Measurements from ENCODE around the gene SPRR2B. TPM values are rescaled to one million over a fixed set of nuclear protein-coding genes. Genes with fewer than 3 reads are reported as not detected.
"Not testable (repeated sequence)": the region's sequence is repeated elsewhere in the genome, so short reads cannot be mapped to it uniquely, and the experiment has no call there.

SPRR2B gene
- not detected in 2 replicates for total RNA-seq (2021)
- Bru-seq, nascent RNA: not detected
- not detected for BruChase-seq, experiment 1, labeled RNA remaining after a 2-hour chase
- not detected for BruChase-seq, experiment 2, labeled RNA remaining after a 6-hour chase
- long read RNA-seq: 0 reads

- CTCF ChIA-PET: no interaction called here
- Histone ChIP-seq H3K27ac (no peak within 1 kb of the TSS), H3K4me3 (no peak within 1 kb of the TSS), H3K4me1 (replicated peaks; ENCODE audit: insufficient read depth) (no peaks in the 10 kb centered on the region), H3K79me2 (ENCODE audit: low read depth) (no peaks in the 10 kb centered on the region), H2AFZ (no peak within 1 kb of the TSS), H3F3A (ENCODE audit: insufficient read depth, low read depth) (no peaks in the 10 kb centered on the region), H3K36me3 (ENCODE audit: low read depth) (no peaks in the 10 kb centered on the region), H3K4me2 (no peak within 1 kb of the TSS), H4K20me1 (ENCODE audit: insufficient read depth) (no peaks in the 10 kb centered on the region), H3K9me2 (ENCODE audit: insufficient read depth) (no peaks in the 10 kb centered on the region), H3K27me3 (ENCODE audit: insufficient read depth, low read depth) (0 out of 2 replicates have a peak, but pooled peaks cover 4% of the 10 kb centered on the region), H3K9me3 (ENCODE audit: insufficient read depth, low read depth) (no peaks in the 10 kb centered on the region)
- POLR2A ChIA-PET (ENCODE audit: unreplicated experiment): no interaction called here
- no peak for DNase-seq
- BruUV-seq (replicated peaks): no TSS peak
- TF ChIP-seq CTCF (conservative IDR thresholded peaks at IDR 0.05) (no peak), EZH2 (IDR thresholded peaks at IDR 0.05; ENCODE audit: low read depth) (no peak)
- intact Hi-C loops (cut with micrococcal nuclease; ENCODE audit: unreplicated experiment): no loop called here
These were observed at the start of gene SPRR2B for GRCh38 chr1:153071511-153071910. Gene SPRR2B, minus strand, starts transcription at chr1:153071611. Its CDS starts 772 bp downstream, at chr1:153070839.

- ChIA-PET CTCF (no interaction called here), POLR2A (ENCODE audit: unreplicated experiment) (no interaction called here)
- Histone ChIP-seq H2AFZ (no peak overlapping the region), H3K9me2 (ENCODE audit: insufficient read depth) (no peaks in the 10 kb centered on the region), H3F3A (ENCODE audit: insufficient read depth, low read depth) (peaks cover 19% of the 10 kb centered on the region), H3K4me2 (no peak overlapping the region), H3K9me3 (ENCODE audit: insufficient read depth, low read depth) (peaks cover 10% of the 10 kb centered on the region; the same call in 1 of the 2 replicates), H3K4me3 (no peak overlapping the region), H3K79me2 (ENCODE audit: low read depth) (no peaks in the 10 kb centered on the region), H3K27ac (no peak overlapping the region), H3K36me3 (ENCODE audit: low read depth) (no peaks in the 10 kb centered on the region), H4K20me1 (ENCODE audit: insufficient read depth) (no peaks in the 10 kb centered on the region), H3K27me3 (ENCODE audit: insufficient read depth, low read depth) (no peaks in the 10 kb centered on the region), H3K4me1 (replicated peaks; ENCODE audit: insufficient read depth) (peaks cover 17% of the 10 kb centered on the region)
- TF ChIP-seq CTCF (conservative IDR thresholded peaks at IDR 0.05): no peak
- no peak for TF ChIP-seq EZH2 (IDR thresholded peaks at IDR 0.05; ENCODE audit: low read depth)
- DNase-seq: no peak
- intact Hi-C loops (cut with micrococcal nuclease; ENCODE audit: unreplicated experiment): no loop called here
- no TSS peak for BruUV-seq (replicated peaks)
These were observed 49.5 kb upstream of the SPRR2B start for GRCh38 chr1:153120945-153121344.

GRCh38 chr1:153119491-153119971 is 48.1 kb upstream of the SPRR2B start:
- Histone ChIP-seq H2AFZ (no peak overlapping the region), H3K9me2 (ENCODE audit: insufficient read depth) (no peaks in the 10 kb centered on the region), H3F3A (ENCODE audit: insufficient read depth, low read depth) (peaks cover 18% of the 10 kb centered on the region), H3K4me1 (replicated peaks; ENCODE audit: insufficient read depth) (peaks cover 17% of the 10 kb centered on the region), H3K4me2 (no peak overlapping the region), H3K9me3 (ENCODE audit: insufficient read depth, low read depth) (peaks cover 6% of the 10 kb centered on the region; the same call in 1 of the 2 replicates), H3K4me3 (no peak overlapping the region), H3K27me3 (ENCODE audit: insufficient read depth, low read depth) (no peaks in the 10 kb centered on the region), H3K36me3 (ENCODE audit: low read depth) (no peaks in the 10 kb centered on the region), H3K27ac (no peak overlapping the region), H4K20me1 (ENCODE audit: insufficient read depth) (no peaks in the 10 kb centered on the region), H3K79me2 (ENCODE audit: low read depth) (no peaks in the 10 kb centered on the region)
- TF ChIP-seq CTCF (conservative IDR thresholded peaks at IDR 0.05) (no peak), EZH2 (IDR thresholded peaks at IDR 0.05; ENCODE audit: low read depth) (no peak)
- POLR2A ChIA-PET (ENCODE audit: unreplicated experiment): no interaction called here
- intact Hi-C loops (cut with micrococcal nuclease; ENCODE audit: unreplicated experiment): no loop called here
- CTCF ChIA-PET: no interaction called here
- no peak for DNase-seq
- no TSS peak for BruUV-seq (replicated peaks)

GRCh38 chr1:153115264-153115663 is 43.9 kb upstream of the SPRR2B start:
- POLR2A ChIA-PET (ENCODE audit: unreplicated experiment); BruUV-seq (replicated peaks); H3K79me2 ChIP-seq (ENCODE audit: low read depth); H3K9me2 ChIP-seq (ENCODE audit: insufficient read depth); H3K4me1 ChIP-seq (replicated peaks; ENCODE audit: insufficient read depth); H3K36me3 ChIP-seq (ENCODE audit: low read depth); H3K9me3 ChIP-seq (ENCODE audit: insufficient read depth, low read depth); H3K4me3 ChIP-seq; H3K4me2 ChIP-seq; H2AFZ ChIP-seq; intact Hi-C loops (cut with micrococcal nuclease; ENCODE audit: unreplicated experiment); H4K20me1 ChIP-seq (ENCODE audit: insufficient read depth); H3K27me3 ChIP-seq (ENCODE audit: insufficient read depth, low read depth); H3F3A ChIP-seq (ENCODE audit: insufficient read depth, low read depth); DNase-seq; H3K27ac ChIP-seq; CTCF ChIA-PET: not testable (repeated sequence)

All from PC-9 (cell line).